Epithelial cell of proximal tubule (primary cell): ENCODE results near the gene IGLON5. TPM values are rescaled to one million over a fixed set of nuclear protein-coding genes. Genes with fewer than 3 reads are reported as not detected.

Experiments
- DNase-seq: peaks from one replicate; pipeline ENCODE4 v3.0.0-alpha.2; 2011; ENCODE audit warnings: low read depth
- H3K4me3 ChIP-seq: 2 replicates; pipeline ENCODE4 v1.5.1; 2011; ENCODE audit warnings: low read depth, mild to moderate bottlenecking, low read length
- CTCF ChIP-seq: conservative IDR thresholded peaks from 2 replicates; pipeline ENCODE4 v1.5.1; 2012; ENCODE audit warnings: low read depth, mild to moderate bottlenecking, low read length
- total RNA-seq: library from RNA; depleted of rRNA; stranded (reverse); fragments of >200 nt; gene quantifications from 2 replicates; pipeline ENCODE4 v1.2.3, GENCODE V29; 2015

IGLON5 gene
- total RNA-seq, 1 donor from 2014 or later, result 0.06 TPM

GRCh38 chr19:51380379-51380778 lies 68.9 kb downstream of the IGLON5 start:
- DNase-seq, result no peak
- H3K4me3 ChIP-seq, result no peak overlapping the region
- TF ChIP-seq CTCF, result no peak

Other genes with a start within 250 kb of the IGLON5 start
- gene KLK13, start 246.6 kb upstream of the IGLON5 start, total RNA-seq, result not detected in 2 replicates
- gene KLK14, start 228.8 kb upstream of the IGLON5 start, total RNA-seq, result 0.17 TPM in 1 of 2 replicates, not detected in the other
- gene CTU1, start 203.2 kb upstream of the IGLON5 start, total RNA-seq, result 12.5 and 21.5 TPM in 2 replicates
- gene SIGLEC9, start 186.7 kb upstream of the IGLON5 start, total RNA-seq, result not detected in 2 replicates
- not detected in 2 replicates for gene SIGLEC7, start 169.3 kb upstream of the IGLON5 start, total RNA-seq
- not detected in 2 replicates for gene CD33, start 86.6 kb upstream of the IGLON5 start, total RNA-seq
- not detected in 2 replicates for gene SIGLECL1, start 60.6 kb upstream of the IGLON5 start, total RNA-seq
- 0.51 and 0.92 TPM in 2 replicates for gene VSIG10L, start 30.5 kb downstream of the IGLON5 start, total RNA-seq
- 55.6 and 56.0 TPM in 2 replicates for gene ETFB, start 54.7 kb downstream of the IGLON5 start, total RNA-seq
- gene CLDND2, start 57.4 kb downstream of the IGLON5 start, total RNA-seq, result not detected in 2 replicates
- gene NKG7, start 61.0 kb downstream of the IGLON5 start, total RNA-seq, result not detected in 2 replicates
- gene LIM2, start 76.3 kb downstream of the IGLON5 start, total RNA-seq, result not detected in 2 replicates
- not detected in 2 replicates for gene C19orf84, start 78.9 kb downstream of the IGLON5 start, total RNA-seq
- gene SIGLEC10, start 106.0 kb downstream of the IGLON5 start, total RNA-seq, result not detected in 2 replicates
- not detected in 2 replicates for gene SIGLEC8, start 146.8 kb downstream of the IGLON5 start, total RNA-seq
- not detected in 2 replicates for gene CEACAM18, start 166.9 kb downstream of the IGLON5 start, total RNA-seq
- gene SIGLEC12, start 190.2 kb downstream of the IGLON5 start, total RNA-seq, result not detected in 2 replicates
- not detected in 2 replicates for gene SIGLEC6, start 220.0 kb downstream of the IGLON5 start, total RNA-seq